Fibroblast of skin of scalp (primary cell): ENCODE data around the gene FIG4. TPM values are rescaled to one million over a fixed set of nuclear protein-coding genes. Genes with fewer than 3 reads are reported as not detected.
"Not testable (repeated sequence)": the region's sequence is repeated elsewhere in the genome, so short reads cannot be mapped to it uniquely, and the experiment has no call there.

Experiments
- DNase-seq: peaks from one replicate; pipeline ENCODE4 v3.0.0-alpha.2; 2013
- polyA plus RNA-seq, 2 experiments: library from polyadenylated mRNA; unstranded; fragments of 120-200 nt; gene quantifications; one replicate each; pipeline ENCODE4 v1.2.1, GENCODE V29; 2013; ENCODE audit not compliant: insufficient read length in 2 of 2

Gene FIG4
- polyA plus RNA-seq (2013, experiment 1 of 2; ENCODE audit: insufficient read length) = 11.8 TPM
- 12.0 TPM for polyA plus RNA-seq (2013, experiment 2 of 2; ENCODE audit: insufficient read length)

DNA sequence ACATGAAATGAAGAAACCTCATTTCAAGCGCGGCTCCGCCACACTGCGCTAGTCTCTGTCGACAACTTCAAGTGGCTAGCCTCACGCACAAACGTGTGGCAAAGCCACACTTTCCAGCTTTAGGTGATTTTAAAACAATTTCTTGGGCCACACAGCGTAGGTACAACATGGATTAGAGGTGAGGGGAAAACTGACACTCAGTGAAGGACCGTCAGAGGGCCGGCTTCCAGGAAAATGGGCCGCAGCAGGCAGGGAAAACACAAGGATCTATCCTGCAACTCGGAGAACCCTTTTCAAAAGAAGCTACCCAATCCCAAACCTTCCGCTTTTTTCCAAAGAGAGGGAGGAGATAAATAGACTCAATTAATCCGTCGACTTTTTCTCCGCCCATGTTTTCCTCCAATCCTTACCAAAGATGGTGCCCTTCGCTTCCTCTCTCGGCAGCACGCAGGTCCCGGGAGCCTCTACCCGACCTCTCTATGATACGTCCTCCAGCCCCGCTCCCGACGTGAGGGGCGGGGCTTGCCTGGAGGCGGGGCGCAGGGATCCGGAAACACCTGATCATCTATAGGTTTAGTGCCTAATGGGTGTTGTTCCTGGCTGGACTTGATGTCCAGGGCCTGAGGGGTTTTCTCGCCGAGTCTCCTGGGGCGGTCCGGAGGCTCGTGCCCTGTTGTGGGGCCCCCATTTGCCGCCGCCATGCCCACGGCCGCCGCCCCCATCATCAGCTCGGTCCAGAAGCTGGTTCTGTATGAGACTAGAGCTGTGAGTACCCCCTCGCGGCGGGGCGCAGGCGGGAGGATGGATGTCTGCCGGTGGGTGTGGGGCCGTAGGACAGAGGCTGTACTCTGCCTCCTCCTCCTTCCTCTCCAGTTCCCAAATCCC is at the start of gene FIG4, which contains the start of gene AK9:
FIG4 (plus strand) TSS at position 560 of the 885 bp plus-strand sequence; CDS start at position 700, 140 bp downstream.
AK9 (minus strand) TSS at position 466 of the 885 bp plus-strand sequence. CDS start 15,457 bp downstream, outside the sequence.
- DNase-seq = peak; percentile 91

DNA sequence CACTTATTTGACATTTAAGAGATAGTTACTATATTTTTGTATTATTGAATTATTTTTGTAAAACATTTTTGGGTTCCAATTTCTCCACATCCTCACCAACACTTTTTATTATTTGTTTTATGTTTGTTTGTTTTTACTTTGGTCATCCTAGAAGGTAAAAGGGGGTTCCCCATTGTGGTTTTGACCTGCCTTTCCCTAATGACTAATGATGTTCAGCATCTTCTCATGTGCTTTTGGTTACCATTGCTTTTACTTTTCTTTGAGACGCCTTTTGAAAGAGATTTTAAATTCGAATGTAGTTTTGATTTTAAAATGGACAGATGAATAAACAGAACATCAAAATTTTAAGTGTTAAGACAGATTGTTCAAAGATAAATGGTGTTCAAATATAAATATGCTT is 47.0 kb upstream of the FIG4 start:
- no peak for DNase-seq

DNA sequence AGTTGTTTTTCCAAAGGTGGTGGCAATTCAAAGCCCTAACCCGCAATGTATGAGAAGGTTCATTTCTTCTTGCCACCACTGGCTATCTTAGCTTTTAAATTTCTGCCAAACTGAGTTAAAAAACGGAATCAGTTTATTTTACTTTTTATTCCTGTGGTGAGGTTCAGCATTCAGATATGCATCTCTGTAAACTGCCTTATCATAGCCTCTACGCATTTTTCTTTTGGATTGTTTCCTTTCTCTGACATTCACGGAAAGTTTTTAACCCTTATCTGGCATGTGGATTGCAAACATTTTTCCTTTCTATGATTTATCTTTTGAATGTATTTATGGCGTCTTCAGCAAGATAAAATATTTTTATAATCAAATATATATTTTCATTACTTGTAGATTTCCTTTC is 37.8 kb upstream of the FIG4 start:
- no peak for DNase-seq

DNA sequence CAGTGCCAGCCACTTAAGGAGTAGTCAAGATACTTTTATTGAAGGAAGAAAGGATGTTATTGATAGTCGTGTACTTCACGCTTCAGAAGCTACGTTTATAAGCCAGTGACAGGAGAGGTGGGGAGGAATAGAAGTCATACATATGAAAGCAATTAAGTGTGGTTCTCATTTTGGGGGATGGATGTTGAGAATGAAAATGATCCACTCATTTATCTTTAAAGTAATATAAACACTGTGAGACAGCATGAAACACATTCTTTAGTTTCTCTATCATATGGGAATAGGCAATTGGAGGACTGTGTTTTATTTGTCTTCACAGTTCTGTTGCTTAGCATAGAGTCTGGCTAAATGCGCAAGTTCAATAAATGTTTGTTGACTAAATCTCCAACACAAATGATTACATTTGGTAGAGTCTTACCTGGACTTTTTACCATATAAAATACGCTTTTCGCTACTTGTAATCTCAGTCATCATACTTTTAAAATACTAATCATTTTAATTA is 35.3 kb upstream of the FIG4 start:
- peak; percentile 49 for DNase-seq

DNA sequence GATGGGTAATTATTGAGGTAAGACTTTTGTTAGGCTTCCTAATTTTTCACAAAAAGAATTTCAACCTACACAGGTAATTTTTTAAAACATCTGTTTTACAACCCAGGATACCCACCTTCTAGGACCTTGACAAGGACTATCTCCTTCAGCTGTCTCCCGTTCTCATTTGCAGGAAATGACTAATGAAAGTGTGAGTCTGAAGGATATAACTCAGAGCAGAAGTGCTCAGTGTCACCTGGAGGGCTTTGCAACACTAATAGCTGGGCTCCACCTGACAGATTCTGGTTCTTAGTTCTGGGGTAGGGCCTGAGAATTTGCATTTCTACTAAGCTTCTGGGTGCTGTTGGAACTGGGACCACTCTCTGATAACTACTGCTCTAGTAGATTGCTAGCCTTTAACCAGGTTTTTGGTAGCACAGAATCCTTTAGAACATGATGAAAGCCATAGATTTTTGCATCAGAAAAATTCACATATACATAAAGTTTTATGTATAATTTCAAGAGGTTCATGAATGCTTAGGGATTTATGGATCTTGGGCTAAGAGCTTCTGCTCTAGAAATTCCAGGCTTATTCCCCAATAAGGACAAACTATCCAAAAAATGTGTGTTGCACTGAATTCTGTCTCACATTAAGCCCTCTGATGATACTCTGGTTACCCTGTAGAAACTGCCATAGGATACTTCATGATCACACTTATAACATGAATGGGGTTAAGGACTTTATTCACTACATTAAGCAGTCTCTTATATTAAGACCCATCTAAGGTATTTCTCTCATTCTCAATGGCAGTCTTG is 30.4 kb upstream of the FIG4 start:
- DNase-seq = peak; percentile 55

DNA sequence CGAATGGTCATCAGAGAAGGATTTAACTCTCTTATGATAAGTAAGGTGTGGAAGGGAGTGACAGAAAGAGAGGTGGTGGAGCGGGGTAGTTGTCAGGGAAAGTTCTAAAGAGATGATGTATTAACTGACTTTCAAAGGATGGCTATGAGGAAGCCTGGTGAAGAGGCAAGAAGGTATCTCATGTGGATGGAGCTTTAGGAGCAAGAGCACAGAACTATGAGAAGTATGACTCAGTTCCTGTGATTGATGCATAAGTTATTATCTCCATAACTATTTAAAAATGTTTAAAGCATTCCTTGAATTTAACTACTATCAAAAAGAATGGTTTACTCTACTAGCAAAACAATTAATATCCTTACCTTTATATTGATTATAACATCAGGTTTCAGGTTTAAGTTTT is 28.9 kb upstream of the FIG4 start:
- DNase-seq = peak; percentile 35

DNA sequence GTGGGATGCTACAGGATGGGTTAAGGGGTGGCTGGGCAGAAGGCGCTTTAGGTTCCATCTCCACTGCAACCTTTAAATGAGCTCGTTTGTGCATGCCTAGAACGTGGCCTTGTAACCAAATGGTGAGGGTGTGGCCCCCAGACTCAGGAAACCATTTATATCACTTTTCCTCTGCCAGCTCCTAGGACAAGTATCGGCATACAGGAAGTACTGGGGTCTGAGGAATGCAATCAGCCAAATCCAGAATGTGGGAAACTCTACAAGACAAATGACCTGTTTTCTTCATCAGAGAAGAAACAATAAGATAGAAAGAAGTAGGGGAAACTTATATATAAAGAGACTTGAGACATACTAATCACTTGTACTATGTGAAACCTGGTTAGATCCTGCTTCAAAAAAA is 21.3 kb upstream of the FIG4 start:
- DNase-seq = no peak

DNA sequence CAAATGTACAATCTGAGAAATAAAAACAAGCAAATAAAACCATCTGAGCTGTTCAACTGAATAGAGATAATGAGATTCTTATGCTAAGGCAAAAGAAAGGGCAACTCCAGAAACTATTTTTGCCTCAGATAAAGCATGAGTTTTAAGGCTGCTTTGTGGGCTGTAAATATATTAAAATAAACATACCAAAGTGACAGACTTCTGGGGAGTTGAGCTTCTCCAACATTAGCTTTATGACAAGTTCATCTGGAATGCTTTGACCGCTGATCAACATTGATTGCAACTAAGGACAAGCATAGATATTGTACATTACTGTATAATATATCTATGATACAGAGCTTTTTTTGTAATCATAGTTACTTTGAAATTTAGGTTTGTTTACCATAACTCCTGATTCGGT is 19.4 kb upstream of the FIG4 start:
- DNase-seq = peak; percentile 78

DNA sequence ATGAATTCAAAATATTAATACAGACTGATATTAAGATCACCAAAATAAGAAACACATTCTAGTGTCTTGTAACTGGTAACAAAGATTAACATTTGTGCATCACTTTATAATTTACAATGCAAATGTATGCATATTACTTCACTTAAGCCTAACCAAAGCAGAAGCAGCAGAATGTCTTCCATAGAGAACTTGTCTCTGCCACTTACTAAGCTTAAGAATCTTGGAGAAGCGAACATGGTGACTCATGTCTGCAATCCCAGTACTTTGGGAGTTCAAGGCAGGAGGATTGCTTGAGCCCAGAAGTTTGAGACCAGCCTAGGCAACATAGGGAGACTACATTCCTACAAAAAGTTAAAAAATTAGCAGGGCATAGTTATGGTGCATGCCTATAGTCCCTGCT is 18.9 kb upstream of the FIG4 start:
- peak; percentile 48 for DNase-seq

DNA sequence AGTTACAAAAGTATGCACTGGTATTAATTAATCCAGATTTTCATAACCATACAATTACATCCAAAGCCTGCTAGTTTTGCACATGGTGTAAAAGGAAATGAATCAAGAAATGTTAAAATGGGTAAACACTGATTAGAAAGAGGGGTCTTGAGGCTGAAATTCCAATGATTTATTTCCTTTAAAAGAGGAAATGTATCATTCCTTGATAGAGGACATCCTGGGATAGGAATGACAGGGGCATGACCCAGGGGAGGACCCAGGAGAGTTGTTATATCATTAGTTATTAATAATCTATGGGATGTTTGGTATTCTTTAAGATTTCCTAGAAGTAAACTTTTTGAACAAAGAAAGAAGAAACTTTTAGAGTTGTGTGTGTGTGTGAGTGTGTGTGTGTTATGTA is 18.3 kb upstream of the FIG4 start:
- no peak for DNase-seq

DNA sequence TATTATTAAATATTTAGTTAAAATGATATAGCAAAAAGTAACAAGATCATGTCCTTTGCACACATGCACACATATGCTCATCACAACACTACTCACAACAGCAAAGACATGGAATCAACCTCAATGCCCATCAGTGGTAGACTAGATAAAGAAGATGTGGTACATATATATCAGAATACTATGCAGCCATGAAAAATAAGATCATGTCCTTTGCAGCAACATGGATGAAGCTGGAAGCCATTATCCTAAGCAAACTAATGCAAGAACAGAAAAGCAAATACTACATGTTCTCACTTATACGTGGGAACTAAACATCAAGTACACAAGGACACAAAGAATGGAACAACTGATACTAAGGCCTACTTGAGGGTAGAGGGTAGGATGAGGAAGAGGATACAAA is 14.4 kb upstream of the FIG4 start:
- no peak for DNase-seq

DNA sequence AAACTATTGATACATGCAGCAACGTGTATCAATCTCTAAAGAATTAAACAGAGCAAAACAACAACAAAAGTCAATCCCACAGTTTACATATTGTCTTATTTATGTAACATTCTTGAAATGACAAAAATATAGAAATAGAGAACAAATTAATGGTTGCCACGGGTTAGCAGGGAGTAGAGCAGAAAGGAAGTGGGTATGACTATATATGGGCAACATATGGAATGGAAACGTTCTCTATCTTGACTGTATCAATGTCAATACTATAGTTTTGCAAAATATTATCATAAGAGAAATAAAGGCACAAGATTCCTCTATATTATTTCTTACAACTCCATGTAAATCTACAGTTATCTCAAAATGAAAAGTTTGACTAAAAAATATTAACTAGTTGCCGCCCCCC is 12.9 kb upstream of the FIG4 start:
- DNase-seq = no peak

DNA sequence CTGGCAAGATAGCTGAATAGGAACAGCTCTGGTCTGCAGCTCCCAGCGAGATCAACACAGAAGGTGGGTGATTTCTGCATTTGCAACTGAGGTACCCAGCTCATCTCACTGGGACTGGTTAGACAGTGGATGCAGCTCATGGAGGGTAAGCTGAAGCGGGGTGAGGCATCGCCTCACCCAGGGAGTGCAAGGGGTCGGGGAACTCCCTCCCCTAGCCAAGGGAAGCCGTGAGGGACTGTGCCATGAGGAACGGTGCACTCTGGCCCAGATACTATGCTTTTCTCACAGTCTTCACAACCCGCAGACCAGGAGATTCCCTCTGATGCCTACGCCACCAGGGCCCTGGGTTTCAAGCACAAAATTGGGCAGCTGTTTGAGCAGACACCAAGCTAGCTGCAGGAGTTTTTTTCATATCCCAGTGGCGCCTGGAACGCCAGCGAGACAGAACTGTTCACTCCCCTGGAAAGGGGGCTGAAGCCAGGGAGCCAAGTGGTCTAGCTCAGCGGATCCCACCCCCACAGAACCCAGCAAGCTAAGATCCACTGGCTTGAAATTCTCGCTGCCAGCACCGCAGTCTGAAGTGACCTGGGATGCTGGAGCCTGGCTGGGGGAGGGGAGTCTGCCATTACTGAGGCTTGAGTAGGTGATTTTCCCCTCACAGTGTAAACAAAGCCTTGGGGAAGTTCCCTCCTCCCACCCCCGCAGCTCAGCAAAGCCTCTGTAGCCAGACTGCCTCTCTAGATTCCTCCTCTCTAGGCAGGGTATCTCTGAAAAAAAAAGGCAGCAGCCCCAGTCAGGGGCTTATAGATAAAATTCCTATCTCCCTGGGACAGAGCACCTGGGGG is 12.2 kb upstream of the FIG4 start:
- DNase-seq = not testable (repeated sequence)

DNA sequence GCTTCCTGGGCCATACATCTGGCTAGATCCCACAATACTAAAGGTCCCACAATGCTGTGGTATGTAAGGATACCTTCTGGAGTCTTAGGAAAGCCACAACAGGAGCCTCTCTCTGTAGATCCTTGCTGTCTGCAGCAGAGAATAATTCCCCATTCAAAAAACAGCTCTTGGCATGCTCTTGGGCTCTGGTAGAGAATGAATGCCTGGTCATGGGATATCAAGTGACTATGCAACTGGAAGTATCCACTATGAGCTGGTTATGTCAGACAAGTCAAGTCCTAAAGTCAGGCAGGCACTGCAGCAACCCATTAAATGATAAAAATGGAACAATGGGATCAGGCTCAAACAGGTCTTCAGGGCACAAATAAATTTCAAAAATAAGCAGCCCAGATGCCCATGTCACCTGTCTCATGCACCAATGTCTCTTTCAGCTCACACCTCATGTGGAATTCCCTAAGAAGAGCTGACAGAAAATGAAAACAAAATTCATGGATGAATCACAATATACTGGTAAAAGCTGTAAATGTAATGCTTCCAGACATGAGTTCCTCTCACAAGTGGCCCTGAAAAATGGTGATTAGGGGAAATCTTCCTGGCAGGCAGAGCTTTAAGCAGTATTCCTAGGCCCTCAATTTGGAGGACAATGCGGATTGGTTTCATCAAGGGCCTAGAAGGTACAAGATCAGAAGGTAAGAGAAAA is 4.4 kb upstream of the FIG4 start:
- no peak for DNase-seq

DNA sequence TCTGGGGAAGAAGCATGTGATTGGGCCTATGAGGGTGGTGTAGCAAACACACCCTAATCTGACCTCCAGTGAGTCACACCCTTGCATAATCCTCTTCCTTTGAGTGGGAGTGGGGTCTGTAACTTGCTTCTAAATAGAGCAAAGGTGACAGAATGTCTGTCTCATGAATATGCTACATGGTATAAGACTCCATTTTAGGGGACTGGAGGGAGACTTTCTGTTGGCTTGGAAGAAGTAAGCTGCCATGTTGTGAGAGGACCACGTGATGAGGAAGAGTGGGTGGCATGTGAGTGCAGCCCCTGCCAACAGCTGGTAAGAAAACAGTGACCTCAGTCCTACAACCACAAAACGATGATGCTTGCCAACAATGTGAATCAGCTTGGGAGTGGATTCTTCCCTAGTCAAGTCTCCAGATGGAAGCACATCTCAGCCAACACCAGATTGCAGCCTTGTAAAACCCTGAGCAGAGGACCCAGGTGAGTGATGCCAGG is 3.8 kb upstream of the FIG4 start:
- DNase-seq = peak; percentile 77

DNA sequence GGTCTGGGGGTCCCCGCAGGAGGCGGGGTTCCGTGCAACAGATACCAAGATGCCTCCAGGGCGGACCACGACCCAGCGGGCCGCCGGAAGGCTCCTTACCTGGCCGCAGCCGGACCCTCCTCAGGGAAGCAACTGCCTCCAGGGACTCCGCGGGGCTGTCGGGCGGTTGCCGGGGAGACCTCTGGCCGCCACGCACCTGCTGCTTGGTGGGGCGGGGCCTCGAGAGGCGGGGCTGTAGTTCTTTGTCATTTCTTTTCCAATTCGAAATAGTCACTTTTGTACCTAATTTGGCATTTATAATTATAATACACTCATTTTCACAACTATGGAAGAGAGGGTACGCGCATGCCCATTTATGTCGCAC is 741 bp upstream of the FIG4 start:
- no peak for DNase-seq

DNA sequence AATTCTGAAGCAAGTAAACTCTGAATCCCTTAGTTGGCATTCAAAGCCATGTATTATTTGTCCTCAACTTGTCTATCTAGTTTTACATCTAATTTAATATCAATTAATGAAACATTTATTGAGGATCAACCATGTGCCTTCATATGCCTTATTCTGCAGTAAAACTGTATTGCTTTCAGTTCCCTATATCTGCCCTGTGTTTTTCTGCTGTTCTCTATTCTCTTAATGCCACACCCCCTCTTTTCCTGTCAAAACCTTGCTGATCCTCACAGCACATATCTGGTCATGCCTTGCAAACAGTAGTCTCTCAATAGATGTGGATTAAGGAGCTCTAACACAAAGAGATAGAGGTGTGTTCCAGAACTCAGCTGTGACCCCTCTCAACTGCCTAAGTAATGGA is 2.0 kb downstream of the FIG4 start:
- DNase-seq = no peak

DNA sequence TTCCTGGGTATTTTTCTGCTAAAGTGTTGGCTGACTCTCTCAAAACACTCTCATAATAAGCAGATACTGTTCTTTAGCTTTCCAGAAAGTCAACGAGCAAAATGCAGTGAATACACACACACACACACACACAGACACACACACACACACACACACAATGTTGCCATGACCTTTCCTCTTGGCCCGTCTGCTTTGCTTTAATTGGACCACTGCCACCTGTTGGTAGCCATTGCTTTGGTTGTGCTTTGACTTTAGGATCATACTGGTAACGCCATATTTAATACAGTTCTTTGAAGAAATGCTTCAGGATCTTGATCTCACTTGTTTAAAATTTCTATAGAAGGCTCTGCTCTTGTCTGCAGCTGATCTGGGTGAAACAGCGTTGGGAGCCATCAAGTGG is 4.4 kb downstream of the FIG4 start:
- no peak for DNase-seq

DNA sequence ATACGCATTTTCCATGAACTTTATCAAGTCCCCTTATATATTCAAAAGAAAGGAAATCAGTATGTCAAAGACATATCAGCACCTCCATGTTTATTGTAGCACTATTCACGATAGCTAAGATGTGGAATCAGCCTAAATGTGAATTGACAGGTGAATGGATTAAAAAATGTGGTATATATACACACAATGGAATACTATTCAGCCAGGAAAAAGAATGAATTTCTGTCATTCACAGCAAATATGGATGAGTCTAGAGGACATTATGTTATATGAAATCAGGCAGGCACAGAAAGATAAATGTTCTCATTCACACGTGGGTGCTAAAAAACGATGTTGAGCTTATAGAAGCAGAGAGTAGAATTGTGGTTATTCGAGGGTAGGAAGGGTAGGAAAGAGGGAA is 5.3 kb downstream of the FIG4 start:
- no peak for DNase-seq

DNA sequence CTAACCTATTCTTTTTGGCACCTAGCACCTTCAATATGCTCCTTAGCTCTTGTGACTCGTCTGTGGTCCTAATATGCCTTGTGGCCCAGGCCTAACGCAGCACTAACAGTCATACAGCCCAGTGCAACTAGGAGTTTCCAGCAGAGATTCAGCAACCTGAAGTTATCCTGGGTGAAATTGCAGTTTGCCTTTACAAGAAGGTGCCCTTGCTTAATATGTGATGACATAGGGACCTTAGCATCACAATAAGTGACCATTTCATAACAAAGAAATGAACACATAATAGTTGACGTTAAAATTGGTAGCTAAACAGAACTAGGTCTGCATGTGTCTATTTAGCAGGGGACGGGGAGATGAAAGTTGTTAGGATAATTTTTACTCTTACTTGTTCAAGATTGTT is 10.1 kb downstream of the FIG4 start:
- DNase-seq = no peak

DNA sequence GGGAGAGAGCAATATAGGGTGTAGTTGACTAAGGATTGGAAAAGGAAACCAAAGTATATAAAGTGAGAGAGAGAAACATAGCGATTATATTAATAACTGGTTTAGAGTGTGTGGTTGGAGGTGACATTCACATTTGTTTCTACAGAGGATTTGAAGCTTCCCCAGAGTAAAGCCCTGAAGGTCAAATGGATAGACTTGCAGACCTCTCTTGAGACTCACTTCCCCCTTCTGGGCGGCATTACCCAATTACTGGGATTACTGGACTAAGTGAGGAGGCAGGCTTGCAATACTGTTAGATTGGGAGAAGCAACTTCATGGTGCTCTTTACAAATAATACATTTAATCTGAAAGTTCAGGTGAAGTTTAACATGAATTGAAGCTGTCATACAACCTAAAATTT is 10.7 kb downstream of the FIG4 start:
- no peak for DNase-seq

DNA sequence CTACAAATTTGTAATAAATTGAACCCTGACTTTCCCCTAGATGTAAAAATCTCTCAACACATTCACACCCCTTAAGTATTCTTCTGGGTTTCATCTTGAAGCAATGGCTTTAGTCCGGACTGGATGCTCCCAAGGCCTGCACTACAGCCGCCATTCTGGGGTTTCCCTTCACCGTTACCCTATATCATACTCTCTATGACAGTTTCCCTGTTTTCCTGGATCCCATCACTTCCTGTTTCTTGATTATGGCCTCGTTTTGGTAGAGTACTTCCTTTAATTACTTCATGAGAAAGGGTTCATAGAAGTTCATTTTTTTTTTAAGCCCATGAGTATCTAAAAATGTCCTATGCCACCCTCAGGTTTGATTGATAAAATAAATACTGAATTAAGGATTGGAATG is 11.7 kb downstream of the FIG4 start:
- no peak for DNase-seq
